SJSA1 (cell line): ENCODE results near the gene SAFB. TPM values are rescaled to one million over a fixed set of nuclear protein-coding genes. Genes with fewer than 3 reads are reported as not detected.

Experiments used
- DNase-seq, 2 experiments: peaks; one replicate each; pipeline ENCODE4 v3.0.0-alpha.2; 2015 to 2020; ENCODE audit warnings: low spot score in 2 of 2, low read depth in 1 of 2
- H3K27ac ChIP-seq: fragments of 250-450 bp; sonication (Bioruptor Pico); 2 replicates; pipeline ENCODE4 v1.5.1; 2020; ENCODE audit warnings: mild to moderate bottlenecking, moderate library complexity
- H3K27me3 ChIP-seq: fragments of 250-450 bp; sonication (Bioruptor Pico); replicated peaks from 2 replicates; pipeline ENCODE4 v1.5.1; 2020; ENCODE audit warnings: mild to moderate bottlenecking, moderate library complexity
- H3K36me3 ChIP-seq: fragments of 250-450 bp; sonication (Bioruptor Pico); 2 replicates; pipeline ENCODE4 v1.5.1; 2020; ENCODE audit warnings: mild to moderate bottlenecking
- H3K4me1 ChIP-seq: fragments of 250-450 bp; sonication (Bioruptor Pico); replicated peaks from 2 replicates; pipeline ENCODE4 v1.6.1; 2021; ENCODE audit warnings: mild to moderate bottlenecking
- H3K4me3 ChIP-seq: fragments of 250-450 bp; sonication (Bioruptor Pico); 2 replicates; pipeline ENCODE4 v1.5.1; 2020; ENCODE audit warnings: mild to moderate bottlenecking
- H3K9me3 ChIP-seq: fragments of 250-450 bp; sonication (Bioruptor Pico); replicated peaks from 2 replicates; pipeline ENCODE4 v1.5.1; 2020; ENCODE audit warnings: mild to moderate bottlenecking
- total RNA-seq: library from RNA; depleted of rRNA; stranded (reverse); fragments of >200 nt; shearing (Covaris generic); gene quantifications from 2 replicates; pipeline ENCODE4 v1.2.3, GENCODE V29; 2014

The SAFB gene
- total RNA-seq, 1 experiment from 2014 or later, result 41.0 TPM

GRCh38 chr19:5625641-5626040, 2.8 kb downstream of the SAFB start:
- Histone ChIP-seq H3K27ac (no peak overlapping the region), H3K36me3 (peaks cover 81% of the 10 kb centered on the region), H3K4me3 (no peak overlapping the region), H3K27me3 (no peaks in the 10 kb centered on the region), H3K9me3 (no peaks in the 10 kb centered on the region), H3K4me1 (peaks cover 5% of the 10 kb centered on the region)
- no peak for DNase-seq

GRCh38 chr19:5627395-5627904, 4.6 kb downstream of the SAFB start:
- H3K9me3 ChIP-seq, result no peaks in the 10 kb centered on the region
- H3K4me3 ChIP-seq, result no peak overlapping the region
- DNase-seq, result no peak
- peaks cover 5% of the 10 kb centered on the region for H3K4me1 ChIP-seq
- H3K36me3 ChIP-seq, result peaks cover 87% of the 10 kb centered on the region
- no peaks in the 10 kb centered on the region for H3K27me3 ChIP-seq
- H3K27ac ChIP-seq, result no peak overlapping the region

GRCh38 chr19:5628461-5628860, 5.6 kb downstream of the SAFB start:
- DNase-seq, result no peak
- H3K9me3 ChIP-seq, result no peaks in the 10 kb centered on the region
- no peak overlapping the region for H3K27ac ChIP-seq
- no peaks in the 10 kb centered on the region for H3K27me3 ChIP-seq
- peaks cover 5% of the 10 kb centered on the region for H3K4me1 ChIP-seq
- H3K4me3 ChIP-seq, result no peak overlapping the region
- H3K36me3 ChIP-seq, result peaks cover 89% of the 10 kb centered on the region

GRCh38 chr19:5628919-5629481, 6.1 kb downstream of the SAFB start:
- H3K4me3 ChIP-seq, result no peak overlapping the region
- DNase-seq, result no peak
- no peaks in the 10 kb centered on the region for H3K9me3 ChIP-seq
- peaks cover 89% of the 10 kb centered on the region for H3K36me3 ChIP-seq
- peaks cover 5% of the 10 kb centered on the region for H3K4me1 ChIP-seq
- no peak overlapping the region for H3K27ac ChIP-seq
- H3K27me3 ChIP-seq, result no peaks in the 10 kb centered on the region

- peaks cover 76% of the 10 kb centered on the region for H3K36me3 ChIP-seq
- H3K9me3 ChIP-seq, result no peaks in the 10 kb centered on the region
- no peak for DNase-seq
- no peak overlapping the region for H3K27ac ChIP-seq
- H3K4me3 ChIP-seq, result no peak overlapping the region
- no peaks in the 10 kb centered on the region for H3K27me3 ChIP-seq
- no peaks in the 10 kb centered on the region for H3K4me1 ChIP-seq
Measured at GRCh38 chr19:5631567-5632240, 8.8 kb downstream of the SAFB start.

GRCh38 chr19:5632241-5632612, 9.3 kb downstream of the SAFB start:
- Histone ChIP-seq H3K4me3 (no peak overlapping the region), H3K36me3 (peaks cover 73% of the 10 kb centered on the region), H3K27me3 (no peaks in the 10 kb centered on the region), H3K4me1 (no peaks in the 10 kb centered on the region), H3K27ac (no peak overlapping the region), H3K9me3 (no peaks in the 10 kb centered on the region)
- no peak for DNase-seq

- Histone ChIP-seq H3K36me3 (peaks cover 72% of the 10 kb centered on the region), H3K4me3 (no peak overlapping the region), H3K9me3 (no peaks in the 10 kb centered on the region), H3K27ac (no peak overlapping the region), H3K4me1 (no peaks in the 10 kb centered on the region), H3K27me3 (no peaks in the 10 kb centered on the region)
- no peak for DNase-seq
Measured at GRCh38 chr19:5632657-5633056, 9.8 kb downstream of the SAFB start.

GRCh38 chr19:5635427-5635826, 12.5 kb downstream of the SAFB start:
- Histone ChIP-seq H3K36me3 (peaks cover 56% of the 10 kb centered on the region), H3K4me1 (no peaks in the 10 kb centered on the region), H3K4me3 (no peak overlapping the region), H3K9me3 (no peaks in the 10 kb centered on the region), H3K27ac (no peak overlapping the region), H3K27me3 (no peaks in the 10 kb centered on the region)
- DNase-seq, result no peak

- Histone ChIP-seq H3K4me3 (no peak overlapping the region), H3K4me1 (no peaks in the 10 kb centered on the region), H3K27me3 (no peaks in the 10 kb centered on the region), H3K36me3 (peaks cover 53% of the 10 kb centered on the region), H3K9me3 (no peaks in the 10 kb centered on the region), H3K27ac (no peak overlapping the region)
- DNase-seq, result no peak
Measured at GRCh38 chr19:5637971-5638370, 15.1 kb downstream of the SAFB start.

- H3K27me3 ChIP-seq, result no peaks in the 10 kb centered on the region
Measured at GRCh38 chr19:5641171-5641570, 18.3 kb downstream of the SAFB start.

GRCh38 chr19:5642204-5642603, 19.3 kb downstream of the SAFB start:
- Histone ChIP-seq H3K9me3 (no peaks in the 10 kb centered on the region), H3K36me3 (peaks cover 76% of the 10 kb centered on the region), H3K27ac (no peak overlapping the region), H3K27me3 (no peaks in the 10 kb centered on the region), H3K4me1 (no peaks in the 10 kb centered on the region), H3K4me3 (no peak overlapping the region)
- no peak for DNase-seq

More at GRCh38 chr19:5641171-5641570, 18.3 kb downstream of the SAFB start:
- no peak for DNase-seq
- Histone ChIP-seq H3K36me3 (peaks cover 71% of the 10 kb centered on the region), H3K9me3 (no peaks in the 10 kb centered on the region), H3K27ac (no peak overlapping the region), H3K4me1 (no peaks in the 10 kb centered on the region), H3K4me3 (no peak overlapping the region)

- DNase-seq, result no peak
- no peak overlapping the region for H3K27ac ChIP-seq
- no peaks in the 10 kb centered on the region for H3K4me1 ChIP-seq
- no peaks in the 10 kb centered on the region for H3K9me3 ChIP-seq
- no peak overlapping the region for H3K4me3 ChIP-seq
- no peaks in the 10 kb centered on the region for H3K27me3 ChIP-seq
- peaks cover 78% of the 10 kb centered on the region for H3K36me3 ChIP-seq
Measured at GRCh38 chr19:5643060-5643459, 20.2 kb downstream of the SAFB start.

GRCh38 chr19:5644037-5644436, 21.2 kb downstream of the SAFB start:
- Histone ChIP-seq H3K27me3 (no peaks in the 10 kb centered on the region), H3K4me3 (no peak overlapping the region), H3K4me1 (no peaks in the 10 kb centered on the region), H3K36me3 (peaks cover 81% of the 10 kb centered on the region), H3K27ac (no peak overlapping the region), H3K9me3 (no peaks in the 10 kb centered on the region)
- no peak for DNase-seq

GRCh38 chr19:5645409-5645808, 22.5 kb downstream of the SAFB start:
- H3K27me3 ChIP-seq, result no peaks in the 10 kb centered on the region
- no peak for DNase-seq
- H3K4me1 ChIP-seq, result no peaks in the 10 kb centered on the region
- H3K9me3 ChIP-seq, result no peaks in the 10 kb centered on the region
- H3K36me3 ChIP-seq, result peaks cover 87% of the 10 kb centered on the region
- no peak overlapping the region for H3K27ac ChIP-seq
- H3K4me3 ChIP-seq, result no peak overlapping the region
